IMR-90 (cell line): ENCODE results near the gene RAB11FIP4. TPM values are rescaled to one million over a fixed set of nuclear protein-coding genes. Genes with fewer than 3 reads are reported as not detected.

Experiments used
- ATAC-seq: fragments of 200-7000 bp; cut with Tn5 transposase; 2 replicates; pipeline ENCODE4 v1.9.1; 2020; ENCODE audit warnings: low read depth, mild to moderate bottlenecking, moderate library complexity
- BruUV-seq: library from RNA; stranded (reverse); fragments of 400-500 nt; replicated peaks from 2 replicates; lab custom pipeline; 2021; lab: Mats Ljungman, UMichigan
- CTCF ChIA-PET: fragments of 300-600 bp; formaldehyde crosslinking; extraction: SDS; loops from one replicate; lab custom pipeline; 2021; ENCODE audit warnings: antibody characterized with exemption; lab: Yijun Ruan, JAX
- POLR2A ChIA-PET: fragments of 300-600 bp; sonication (Branson Sonifier 250); formaldehyde crosslinking; loops from one replicate; lab custom pipeline; 2022; ENCODE audit warnings: antibody characterized with exemption; ENCODE audit not compliant: unreplicated experiment; lab: Charles Lee
- DNase-seq: peaks from one replicate; pipeline ENCODE4 v3.0.0; 2013
- H2AFZ ChIP-seq: replicated peaks from 2 replicates; pipeline ENCODE3; 2013; ENCODE audit warnings: low read length, mild to moderate bottlenecking; ENCODE audit not compliant: poor library complexity
- H2AK5ac ChIP-seq: 2 replicates; pipeline ENCODE4 v1.6.1; 2013; ENCODE audit warnings: low read depth, low read length, inconsistent platforms
- H2AK9ac ChIP-seq: replicated peaks from 2 replicates; pipeline ENCODE3; 2013; ENCODE audit warnings: mild to moderate bottlenecking, low read depth, low read length, moderate library complexity; ENCODE audit not compliant: poor library complexity
- H2BK120ac ChIP-seq: 2 replicates; pipeline ENCODE4 v1.6.1; 2013; ENCODE audit warnings: low read depth, low read length, inconsistent platforms
- H2BK15ac ChIP-seq: 3 replicates; pipeline ENCODE4 v1.6.1; 2013; ENCODE audit warnings: low read depth, low read length, inconsistent platforms
- H2BK20ac ChIP-seq: 2 replicates; pipeline ENCODE4 v1.6.1; 2013; ENCODE audit warnings: low read depth, mild to moderate bottlenecking, inconsistent platforms, low read length, moderate library complexity
- H2BK5ac ChIP-seq: 2 replicates; pipeline ENCODE4 v1.6.1; 2013; ENCODE audit warnings: mild to moderate bottlenecking, low read depth, low read length, inconsistent platforms; ENCODE audit not compliant: poor library complexity, severe bottlenecking
- H3K14ac ChIP-seq: replicated peaks from 2 replicates; pipeline ENCODE4 v1.6.1; 2013; ENCODE audit warnings: low read depth, low read length, inconsistent platforms
- H3K18ac ChIP-seq: 2 replicates; pipeline ENCODE4 v1.6.1; 2013; ENCODE audit warnings: low read depth, low read length, control low read depth
- H3K23ac ChIP-seq: 2 replicates; pipeline ENCODE4 v1.6.1; 2013; ENCODE audit warnings: low read depth, low read length, inconsistent platforms
- H3K27ac ChIP-seq: 2 replicates; pipeline ENCODE4 v1.5.1; 2013; ENCODE audit warnings: mild to moderate bottlenecking, control low read depth, low read length; ENCODE audit not compliant: insufficient read depth
- H3K27me3 ChIP-seq: 2 replicates; pipeline ENCODE4 v1.6.1; 2013; ENCODE audit warnings: low read length; ENCODE audit not compliant: control insufficient read depth, insufficient read depth
- H3K36me3 ChIP-seq: 2 replicates; pipeline ENCODE4 v1.6.1; 2013; ENCODE audit warnings: low read length, mixed read lengths; ENCODE audit not compliant: control insufficient read depth, insufficient read depth
- H3K4ac ChIP-seq: 2 replicates; pipeline ENCODE4 v1.6.1; 2013; ENCODE audit warnings: low read depth, low read length, inconsistent platforms
- H3K4me1 ChIP-seq: 2 replicates; pipeline ENCODE4 v1.6.1; 2013; ENCODE audit warnings: low read length, mixed read lengths; ENCODE audit not compliant: control insufficient read depth, insufficient read depth
- H3K4me2 ChIP-seq: 2 replicates; pipeline ENCODE4 v1.6.1; 2013; ENCODE audit warnings: low read depth, mild to moderate bottlenecking, control low read depth, low read length, moderate library complexity
- H3K4me3 ChIP-seq: 2 replicates; pipeline ENCODE4 v1.5.1; 2013; ENCODE audit warnings: low read depth, mild to moderate bottlenecking, control low read depth, low read length, moderate library complexity; ENCODE audit not compliant: insufficient read depth
- H3K56ac ChIP-seq: 2 replicates; pipeline ENCODE4 v1.6.1; 2013; ENCODE audit warnings: low read length, inconsistent platforms; ENCODE audit not compliant: insufficient read depth; ENCODE audit errors: extremely low read depth
- H3K79me1 ChIP-seq, 2 experiments: 2 replicates each; pipeline ENCODE4 v1.6.1; 2013; ENCODE audit warnings: low read length in 2 of 2, inconsistent platforms in 1 of 2, low read depth in 1 of 2
- H3K9ac ChIP-seq: 2 replicates; pipeline ENCODE4 v1.6.1; 2013; ENCODE audit warnings: low read depth, low read length, control low read depth
- H3K9me1 ChIP-seq: 2 replicates; pipeline ENCODE4 v1.6.1; 2013; ENCODE audit warnings: low read length, inconsistent platforms; ENCODE audit not compliant: insufficient read depth
- H3K9me3 ChIP-seq: 2 replicates; pipeline ENCODE4 v1.6.1; 2013; ENCODE audit warnings: low read length; ENCODE audit not compliant: control insufficient read depth, insufficient read depth
- H4K20me1 ChIP-seq: 2 replicates; pipeline ENCODE4 v1.6.1; 2013; ENCODE audit warnings: low read length, inconsistent platforms; ENCODE audit not compliant: insufficient read depth
- H4K5ac ChIP-seq: 2 replicates; pipeline ENCODE4 v1.6.1; 2013; ENCODE audit warnings: mild to moderate bottlenecking, low read depth, low read length, control low read depth
- H4K8ac ChIP-seq, 2 experiments: 2 replicates each; pipeline ENCODE4 v1.6.1; 2013; ENCODE audit warnings: low read depth in 2 of 2, low read length in 2 of 2, control low read depth in 1 of 2, inconsistent platforms in 1 of 2
- H4K91ac ChIP-seq: 2 replicates; pipeline ENCODE4 v1.6.1; 2013; ENCODE audit warnings: low read depth, low read length, inconsistent platforms; ENCODE audit not compliant: insufficient read depth
- CHD1 ChIP-seq: IDR thresholded peaks from 2 replicates; pipeline ENCODE4 v1.6.1; 2012; ENCODE audit warnings: low read depth, low read length, improper control_type of control experiment
- MAFK ChIP-seq: IDR thresholded peaks from 2 replicates; pipeline ENCODE4 v1.6.1; 2012; ENCODE audit warnings: low read depth, low read length, improper control_type of control experiment
- RAD21 ChIP-seq: IDR thresholded peaks from 2 replicates; pipeline ENCODE4 v1.6.1; 2012; ENCODE audit warnings: low read length, improper control_type of control experiment
- WGBS, 2 experiments: methylation state at CpG; one replicate each; pipeline versions ENCODE4 v1.1.5 to v1.1.7; 2013; ENCODE audit warnings: missing lambda C conversion rate in 2 of 2; ENCODE audit not compliant: insufficient read length in 1 of 2; ENCODE audit errors: extremely low coverage in 2 of 2; 5-methylcytosine and 5-hydroxymethylcytosine counted together
- dilution Hi-C: fragments of 300-500 bp; cut with HindIII; formaldehyde crosslinking; loops from one replicate; pipeline ENCODE4 v1.14.3; 2018; ENCODE audit warnings: low sequenced_read_pairs; ENCODE audit not compliant: unreplicated experiment
- in situ Hi-C: fragments of 300-500 bp; cut with MboI; formaldehyde crosslinking; loops from 3 replicates; pipeline ENCODE4 v1.14.3; 2019; ENCODE audit warnings: low sequenced_read_pairs, inconsistent platforms, mixed read lengths
- intact Hi-C: fragments of 100-400 bp; cut with micrococcal nuclease; formaldehyde crosslinking; loops from 2 replicates; pipeline ENCODE4 v1.10.0; 2022
- polyA plus RNA-seq, 3 experiments: library from polyadenylated mRNA; depleted of rRNA; stranded (reverse); fragments of >200 nt; gene quantifications; 2 replicates each; pipeline ENCODE4 v1.2.3, GENCODE V29; 2012; ENCODE audit warnings: low replicate concordance in 1 of 3
- total RNA-seq: library from RNA; depleted of rRNA; stranded (reverse); fragments of >200 nt; gene quantifications from 2 replicates; pipeline ENCODE4 v1.2.3, GENCODE V29; 2012

Gene RAB11FIP4
- total and polyA plus RNA-seq, 2 of the 4 experiments (the other 2 are of a cell fraction), result 0.68 to 1.1 TPM

GRCh38 chr17:31570231-31570630 is 178.8 kb downstream of the RAB11FIP4 start:
- Histone ChIP-seq H3K9ac (no peak overlapping the region), H3K4me1 (peaks cover 36% of the 10 kb centered on the region), H4K8ac (peak overlapping the region; percentile 77; a peak in 3 of 4 replicates), H3K4ac (peak overlapping the region; percentile 85), H2BK5ac (peak overlapping the region; percentile 87), H3K27ac (peak overlapping the region; percentile 90; the same call in 1 of the 2 replicates), H4K5ac (peak overlapping the region; percentile 52), H3K36me3 (peaks cover under 1% of the 10 kb centered on the region; the same call in 1 of the 2 replicates), H4K91ac (peak overlapping the region; percentile 55), H2BK15ac (peak overlapping the region; percentile 96; the same call in 2 of the 3 replicates), H3K18ac (peak overlapping the region; percentile 30), H3K56ac (no peak overlapping the region), H3K9me3 (no peaks in the 10 kb centered on the region), H3K14ac (peak overlapping the region; percentile 80), H2BK120ac (peak overlapping the region; percentile 38; the same call in 1 of the 2 replicates), H2BK20ac (peak overlapping the region; percentile 76), H3K4me3 (no peak overlapping the region), H4K20me1 (peaks cover 35% of the 10 kb centered on the region), H3K79me1 (peaks cover 11 to 85% of the 10 kb centered on the region in 2 experiments), H2AK5ac (peak overlapping the region; percentile 88), H3K23ac (peak overlapping the region; percentile 48; the same call in 1 of the 2 replicates), H3K27me3 (no peaks in the 10 kb centered on the region), H2AFZ (peak overlapping the region; percentile 27), H3K9me1 (peaks cover 46% of the 10 kb centered on the region), H2AK9ac (peak overlapping the region; percentile 55), H3K4me2 (no peak overlapping the region)
- no CpG with 5 or more reads among the region's 6 CpGs for WGBS, 2 experiments
- intact Hi-C loops (no loop called here), in situ Hi-C loops (no loop called here), dilution Hi-C loops (no loop called here)
- TF ChIP-seq RAD21 (no peak), MAFK (no peak), CHD1 (no peak)
- no peak for ATAC-seq
- no TSS peak for BruUV-seq
- DNase-seq, result no peak
- ChIA-PET CTCF (no interaction called here), POLR2A (no interaction called here)
